ENCODE results near the gene KLF7. TPM values are rescaled to one million over a fixed set of nuclear protein-coding genes. Genes with fewer than 3 reads are reported as not detected.
A peak's percentile ranks its signal among the peaks of the same experiment; 100 is the strongest.

KLF7 gene
- total RNA-seq, 1 experiment from 2014 or later = 32.2 TPM

GRCh38 chr2:207046724-207047123 is 119.0 kb downstream of the KLF7 start:
- Histone ChIP-seq H4K5ac (ENCODE audit: insufficient read length, low read depth, low read length) (no peak overlapping the region), H3K18ac (ENCODE audit: insufficient read length, low read depth, low read length) (no peak overlapping the region), H2BK20ac (ENCODE audit: low read depth, low read length, poor library complexity, severe bottlenecking) (peak overlapping the region; percentile 65), H3K9ac (ENCODE audit: extremely low read depth, insufficient read length, low read length) (no peak overlapping the region), H2BK120ac (ENCODE audit: low read depth, low read length, poor library complexity, severe bottlenecking) (no peak overlapping the region), H3K9me3 (ENCODE audit: control insufficient read depth, low read depth, low read length) (no peaks in the 10 kb centered on the region), H3K27ac (ENCODE audit: insufficient read length, low read depth, low read length) (no peak overlapping the region), H2BK12ac (ENCODE audit: insufficient read length, low read depth, low read length) (no peak overlapping the region), H3K4me2 (ENCODE audit: insufficient read depth, insufficient read length, low read length) (no peak overlapping the region), H3K27me3 (ENCODE audit: insufficient read depth, low read length) (no peaks in the 10 kb centered on the region), H2BK15ac (ENCODE audit: low read depth, low read length) (no peak overlapping the region), H3K4me1 (ENCODE audit: insufficient read depth, low read length) (peaks cover 6% of the 10 kb centered on the region; the same call in 1 of the 2 replicates), H3K4ac (ENCODE audit: low read depth, low read length) (no peak overlapping the region), H3K23ac (ENCODE audit: insufficient read length, low read depth, low read length) (no peak overlapping the region), H3K79me2 (ENCODE audit: insufficient read depth, low read length) (no peaks in the 10 kb centered on the region), H4K91ac (ENCODE audit: insufficient read length, low read depth, low read length) (no peak overlapping the region), H2BK5ac (ENCODE audit: insufficient read length, low read length) (no peak overlapping the region), H4K20me1 (ENCODE audit: control insufficient read depth, insufficient read depth, insufficient read length) (no peaks in the 10 kb centered on the region), H2AK5ac (ENCODE audit: insufficient read length, low read length) (no peak overlapping the region), H4K8ac (replicated peaks; ENCODE audit: insufficient read length, low read depth, low read length) (no peak overlapping the region), H3T11ph (ENCODE audit: low read length) (no peak overlapping the region), H3K23me2 (ENCODE audit: insufficient read length, low read depth, low read length, poor library complexity, severe bottlenecking) (no peaks in the 10 kb centered on the region), H3K14ac (ENCODE audit: insufficient read depth, low read length) (no peak overlapping the region), H3K56ac (ENCODE audit: insufficient read length, low read depth, low read length) (no peak overlapping the region), H3K79me1 (ENCODE audit: insufficient read depth, low read depth, low read length, poor library complexity, severe bottlenecking) (no peaks in the 10 kb centered on the region), H2AFZ (ENCODE audit: low read length) (peak overlapping the region; percentile 23)
- no peaks in the 10 kb centered on the region for H3K27me3 Mint-ChIP-seq (ENCODE audit: low read depth)
- H3K36me3 Mint-ChIP-seq (ENCODE audit: insufficient read depth in 1 of 3, low read depth in 3 of 3) = no peaks in the 10 kb centered on the region; a peak in 1 of 7 replicates
- H3K4me1 Mint-ChIP-seq = peaks cover 24 to 38% of the 10 kb centered on the region in 2 experiments
- no peak overlapping the region for H3K4me3 Mint-ChIP-seq
- no peak for DNase-seq
- no peak for TF ChIP-seq CTCF (conservative IDR thresholded peaks at IDR 0.05)
- no peaks in the 10 kb centered on the region for H3K9me3 Mint-ChIP-seq
- WGBS (ENCODE audit: extremely low coverage, insufficient read length, low lambda C conversion rate) = no CpG with 5 or more reads among the region's 5 CpGs
- H3K27ac Mint-ChIP-seq = no peak overlapping the region
